ENCODE results near the gene PXDC1. TPM values are rescaled to one million over a fixed set of nuclear protein-coding genes. Genes with fewer than 3 reads are reported as not detected.

Gene PXDC1
- polyA plus RNA-seq, 1 donor from 2014 or later, result 3.9 TPM

DNA sequence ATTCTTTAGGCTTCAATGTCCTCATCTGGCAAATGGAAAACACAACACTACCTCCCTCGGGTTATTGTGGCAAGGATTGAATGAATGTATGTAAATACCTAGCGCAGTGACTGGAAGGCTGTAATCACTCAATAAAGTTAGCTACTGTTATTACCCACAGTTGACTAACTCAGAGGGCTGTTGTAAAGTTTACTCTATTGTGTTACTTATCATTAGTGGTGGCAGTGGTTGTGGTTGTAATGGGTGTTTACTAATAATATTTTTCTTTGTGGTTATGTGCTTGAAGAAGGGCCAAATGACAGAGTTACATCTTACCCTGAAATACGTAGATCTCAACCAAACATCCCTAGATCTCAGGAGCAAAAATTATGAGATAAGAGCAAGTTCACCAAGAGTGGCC lies 42.0 kb upstream of the PXDC1 start:
- H3K4me3 ChIP-seq (ENCODE audit: low read length), result no peak overlapping the region
- TF ChIP-seq EP300 (conservative IDR thresholded peaks at IDR 0.05; ENCODE audit: poor library complexity, severe bottlenecking) (no peak), POLR2AphosphoS5 (IDR thresholded peaks at IDR 0.05) (no peak), EZH2 (IDR thresholded peaks at IDR 0.05; ENCODE audit: borderline replicate concordance, insufficient read depth, low read length, poor library complexity, severe bottlenecking) (no peak), MXI1 (conservative IDR thresholded peaks at IDR 0.05; ENCODE audit: poor library complexity, severe bottlenecking) (no peak), TAF1 (IDR thresholded peaks at IDR 0.05; ENCODE audit: low read depth) (no peak), RAD21 (conservative IDR thresholded peaks at IDR 0.05) (no peak), SMC3 (conservative IDR thresholded peaks at IDR 0.05; ENCODE audit: poor library complexity) (no peak)
- TF ChIP-seq, protein P1, sequence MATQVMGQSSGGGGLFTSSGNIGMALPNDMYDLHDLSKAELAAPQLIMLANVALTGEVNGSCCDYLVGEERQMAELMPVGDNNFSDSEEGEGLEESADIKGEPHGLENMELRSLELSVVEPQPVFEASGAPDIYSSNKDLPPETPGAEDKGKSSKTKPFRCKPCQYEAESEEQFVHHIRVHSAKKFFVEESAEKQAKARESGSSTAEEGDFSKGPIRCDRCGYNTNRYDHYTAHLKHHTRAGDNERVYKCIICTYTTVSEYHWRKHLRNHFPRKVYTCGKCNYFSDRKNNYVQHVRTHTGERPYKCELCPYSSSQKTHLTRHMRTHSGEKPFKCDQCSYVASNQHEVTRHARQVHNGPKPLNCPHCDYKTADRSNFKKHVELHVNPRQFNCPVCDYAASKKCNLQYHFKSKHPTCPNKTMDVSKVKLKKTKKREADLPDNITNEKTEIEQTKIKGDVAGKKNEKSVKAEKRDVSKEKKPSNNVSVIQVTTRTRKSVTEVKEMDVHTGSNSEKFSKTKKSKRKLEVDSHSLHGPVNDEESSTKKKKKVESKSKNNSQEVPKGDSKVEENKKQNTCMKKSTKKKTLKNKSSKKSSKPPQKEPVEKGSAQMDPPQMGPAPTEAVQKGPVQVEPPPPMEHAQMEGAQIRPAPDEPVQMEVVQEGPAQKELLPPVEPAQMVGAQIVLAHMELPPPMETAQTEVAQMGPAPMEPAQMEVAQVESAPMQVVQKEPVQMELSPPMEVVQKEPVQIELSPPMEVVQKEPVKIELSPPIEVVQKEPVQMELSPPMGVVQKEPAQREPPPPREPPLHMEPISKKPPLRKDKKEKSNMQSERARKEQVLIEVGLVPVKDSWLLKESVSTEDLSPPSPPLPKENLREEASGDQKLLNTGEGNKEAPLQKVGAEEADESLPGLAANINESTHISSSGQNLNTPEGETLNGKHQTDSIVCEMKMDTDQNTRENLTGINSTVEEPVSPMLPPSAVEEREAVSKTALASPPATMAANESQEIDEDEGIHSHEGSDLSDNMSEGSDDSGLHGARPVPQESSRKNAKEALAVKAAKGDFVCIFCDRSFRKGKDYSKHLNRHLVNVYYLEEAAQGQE (IDR thresholded peaks at IDR 0.05; ENCODE audit: borderline replicate concordance), result no peak
- TF ChIP-seq, protein P2, sequence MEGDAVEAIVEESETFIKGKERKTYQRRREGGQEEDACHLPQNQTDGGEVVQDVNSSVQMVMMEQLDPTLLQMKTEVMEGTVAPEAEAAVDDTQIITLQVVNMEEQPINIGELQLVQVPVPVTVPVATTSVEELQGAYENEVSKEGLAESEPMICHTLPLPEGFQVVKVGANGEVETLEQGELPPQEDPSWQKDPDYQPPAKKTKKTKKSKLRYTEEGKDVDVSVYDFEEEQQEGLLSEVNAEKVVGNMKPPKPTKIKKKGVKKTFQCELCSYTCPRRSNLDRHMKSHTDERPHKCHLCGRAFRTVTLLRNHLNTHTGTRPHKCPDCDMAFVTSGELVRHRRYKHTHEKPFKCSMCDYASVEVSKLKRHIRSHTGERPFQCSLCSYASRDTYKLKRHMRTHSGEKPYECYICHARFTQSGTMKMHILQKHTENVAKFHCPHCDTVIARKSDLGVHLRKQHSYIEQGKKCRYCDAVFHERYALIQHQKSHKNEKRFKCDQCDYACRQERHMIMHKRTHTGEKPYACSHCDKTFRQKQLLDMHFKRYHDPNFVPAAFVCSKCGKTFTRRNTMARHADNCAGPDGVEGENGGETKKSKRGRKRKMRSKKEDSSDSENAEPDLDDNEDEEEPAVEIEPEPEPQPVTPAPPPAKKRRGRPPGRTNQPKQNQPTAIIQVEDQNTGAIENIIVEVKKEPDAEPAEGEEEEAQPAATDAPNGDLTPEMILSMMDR (IDR thresholded peaks at IDR 0.05; ENCODE audit: poor library complexity, severe bottlenecking), result no peak
- H3K9ac ChIP-seq (ENCODE audit: low read length), result no peak overlapping the region
- H3K9me3 ChIP-seq (ENCODE audit: low read length), result no peaks in the 10 kb centered on the region
- no peak overlapping the region for H3K27ac ChIP-seq (ENCODE audit: low read length)
- no peak overlapping the region for H3K4me2 ChIP-seq (ENCODE audit: low read length)
- H3K79me2 ChIP-seq (replicated peaks; ENCODE audit: insufficient read depth, low read length), result no peaks in the 10 kb centered on the region
- no peaks in the 10 kb centered on the region for H3K9me2 ChIP-seq (ENCODE audit: insufficient read depth, low read length)
- H4K20me1 ChIP-seq (ENCODE audit: insufficient read depth), result no peaks in the 10 kb centered on the region
- H2AFZ ChIP-seq (ENCODE audit: low read depth, low read length), result no peak overlapping the region
- no peaks in the 10 kb centered on the region for H3K27me3 ChIP-seq (ENCODE audit: insufficient read depth, low read depth, low read length)
- no peaks in the 10 kb centered on the region for H3F3A ChIP-seq (ENCODE audit: insufficient read depth, low read length, poor library complexity, severe bottlenecking)
- no peaks in the 10 kb centered on the region for H3K36me3 ChIP-seq (ENCODE audit: insufficient read depth, low read length)

DNA sequence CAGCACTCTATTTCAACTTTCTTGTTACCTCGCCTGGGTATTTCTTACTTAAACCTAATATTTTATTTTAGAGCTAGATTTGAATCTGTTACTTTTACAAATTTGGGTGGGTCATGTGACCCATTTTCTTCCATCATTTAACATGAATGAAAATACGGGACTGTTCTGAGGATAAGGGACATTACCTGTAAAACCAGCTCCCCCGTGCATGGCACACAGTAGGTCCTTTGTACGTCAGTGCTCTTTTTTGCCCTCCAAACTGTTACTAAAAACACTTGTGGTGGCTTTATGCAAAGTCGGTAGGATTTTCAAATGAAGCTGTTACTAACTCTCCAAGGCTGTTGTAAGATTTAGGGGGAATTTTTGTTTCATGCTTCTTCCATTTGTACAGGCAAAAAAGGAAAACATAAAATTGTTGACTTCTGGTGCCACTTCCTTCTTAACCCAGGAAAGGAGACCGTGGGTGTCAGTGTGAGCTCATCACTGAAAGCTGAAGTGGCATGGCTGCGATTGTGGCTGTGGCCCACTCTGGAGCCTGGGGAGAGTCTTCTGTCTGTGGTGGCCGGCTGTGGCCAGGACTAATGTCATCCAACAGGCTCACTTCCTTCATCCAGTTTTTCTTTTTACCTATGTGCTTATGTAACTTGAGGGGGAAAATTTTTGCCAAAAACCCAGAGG lies 40.2 kb upstream of the PXDC1 start:
- Histone ChIP-seq H3K79me2 (replicated peaks; ENCODE audit: insufficient read depth, low read length) (no peaks in the 10 kb centered on the region), H3K4me2 (ENCODE audit: low read length) (no peak overlapping the region), H3K27ac (ENCODE audit: low read length) (no peak overlapping the region), H3K9me3 (ENCODE audit: low read length) (no peaks in the 10 kb centered on the region), H3K9ac (ENCODE audit: low read length) (no peak overlapping the region), H4K20me1 (ENCODE audit: insufficient read depth) (no peaks in the 10 kb centered on the region), H2AFZ (ENCODE audit: low read depth, low read length) (no peak overlapping the region), H3F3A (ENCODE audit: insufficient read depth, low read length, poor library complexity, severe bottlenecking) (no peaks in the 10 kb centered on the region), H3K27me3 (ENCODE audit: insufficient read depth, low read depth, low read length) (no peaks in the 10 kb centered on the region), H3K4me3 (ENCODE audit: low read length) (no peak overlapping the region), H3K36me3 (ENCODE audit: insufficient read depth, low read length) (no peaks in the 10 kb centered on the region), H3K9me2 (ENCODE audit: insufficient read depth, low read length) (no peaks in the 10 kb centered on the region)
- TF ChIP-seq, protein P1 (IDR thresholded peaks at IDR 0.05; ENCODE audit: borderline replicate concordance), result no peak
- no peak for TF ChIP-seq RAD21 (conservative IDR thresholded peaks at IDR 0.05)
- TF ChIP-seq EZH2 (IDR thresholded peaks at IDR 0.05; ENCODE audit: borderline replicate concordance, insufficient read depth, low read length, poor library complexity, severe bottlenecking), result no peak
- no peak for TF ChIP-seq SMC3 (conservative IDR thresholded peaks at IDR 0.05; ENCODE audit: poor library complexity)
- TF ChIP-seq TAF1 (IDR thresholded peaks at IDR 0.05; ENCODE audit: low read depth), result no peak
- no peak for TF ChIP-seq POLR2AphosphoS5 (IDR thresholded peaks at IDR 0.05)
- TF ChIP-seq EP300 (conservative IDR thresholded peaks at IDR 0.05; ENCODE audit: poor library complexity, severe bottlenecking), result no peak
- TF ChIP-seq MXI1 (conservative IDR thresholded peaks at IDR 0.05; ENCODE audit: poor library complexity, severe bottlenecking), result no peak
- TF ChIP-seq, protein P2 (IDR thresholded peaks at IDR 0.05; ENCODE audit: poor library complexity, severe bottlenecking), result no peak

All from neural cell (in vitro differentiated cells).